ENCODE data around the gene ACSS2. TPM values are rescaled to one million over a fixed set of nuclear protein-coding genes. Genes with fewer than 3 reads are reported as not detected.

The ACSS2 gene
- total RNA-seq, 2 donors from 2014 or later: 343 to 383 TPM

GRCh38 chr20:34964486-34964885, 88.1 kb downstream of the ACSS2 start:
- DNase-seq (no peak), ATAC-seq (no peak)
- intact Hi-C loops (cut with DNase I, micrococcal nuclease): no loop called here

- ATAC-seq (no peak), DNase-seq (no peak)
- intact Hi-C loops (cut with DNase I, micrococcal nuclease): no loop called here
Observed at GRCh38 chr20:34965051-34965450, 88.6 kb downstream of the ACSS2 start.

GRCh38 chr20:34967421-34967820, 91.0 kb downstream of the ACSS2 start:
- ATAC-seq (no peak), DNase-seq (no peak)
- intact Hi-C loops (cut with DNase I, micrococcal nuclease): no loop called here

- intact Hi-C loops (cut with DNase I, micrococcal nuclease): no loop called here
- no peak for DNase-seq
- ATAC-seq: no peak
Observed at GRCh38 chr20:34968042-34968775, 91.8 kb downstream of the ACSS2 start.

GRCh38 chr20:34970193-34970840, 93.9 kb downstream of the ACSS2 start:
- no peak for DNase-seq
- ATAC-seq: no peak
- intact Hi-C loops (cut with DNase I, micrococcal nuclease): no loop called here

GRCh38 chr20:34970846-34971560, 94.6 kb downstream of the ACSS2 start:
- intact Hi-C loops (cut with DNase I, micrococcal nuclease): no loop called here
- DNase-seq (peak in 1 of 2 donors; percentile 14), ATAC-seq (no peak)

- ATAC-seq (no peak), DNase-seq (peak in 1 of 2 donors; percentile 15)
- intact Hi-C loops (cut with DNase I, micrococcal nuclease): no loop called here
Observed at GRCh38 chr20:34971561-34972235, 95.3 kb downstream of the ACSS2 start.

- DNase-seq: no peak
- ATAC-seq: no peak
- intact Hi-C loops (cut with DNase I, micrococcal nuclease): no loop called here
Observed at GRCh38 chr20:34974246-34974645, 97.8 kb downstream of the ACSS2 start.

- DNase-seq: no peak
- no peak for ATAC-seq
- intact Hi-C loops (cut with DNase I, micrococcal nuclease): no loop called here
Observed at GRCh38 chr20:34976286-34976685, 99.9 kb downstream of the ACSS2 start.

Other genes starting within 250 kb of the ACSS2 start
- 10 to 100 TPM; 20.7 to 26.4 TPM for gene PIGU, start 199.5 kb upstream of the ACSS2 start, total RNA-seq
- gene TP53INP2, start 172.3 kb upstream of the ACSS2 start, total RNA-seq: 100 to 1,000 TPM in 1 of 2 donors, 10 to 100 TPM in 1; 72.9 to 111 TPM
- 10 to 100 TPM; 36.1 to 40.0 TPM for gene NCOA6, start 51.0 kb upstream of the ACSS2 start, total RNA-seq
- gene GGT7, start 3.8 kb upstream of the ACSS2 start, total RNA-seq: 10 to 100 TPM; 20.5 to 22.5 TPM
- 100 to 1,000 TPM in 1 of 2 donors, 10 to 100 TPM in 1; 72.5 to 112 TPM for gene GSS, start 79.2 kb downstream of the ACSS2 start, total RNA-seq
- 1 to 10 TPM; 1.2 to 1.3 TPM for gene MYH7B, start 79.3 kb downstream of the ACSS2 start, total RNA-seq
- gene TRPC4AP, start 216.2 kb downstream of the ACSS2 start, total RNA-seq: 10 to 100 TPM; 58.9 to 60.6 TPM